ENCODE data around the gene BDNF. TPM values are rescaled to one million over a fixed set of nuclear protein-coding genes. Genes with fewer than 3 reads are reported as not detected.

Gene BDNF
- total and polyA plus RNA-seq, 2 donors (not counting 1 experiment from before 2014, with no cell fraction given) = not detected

DNA sequence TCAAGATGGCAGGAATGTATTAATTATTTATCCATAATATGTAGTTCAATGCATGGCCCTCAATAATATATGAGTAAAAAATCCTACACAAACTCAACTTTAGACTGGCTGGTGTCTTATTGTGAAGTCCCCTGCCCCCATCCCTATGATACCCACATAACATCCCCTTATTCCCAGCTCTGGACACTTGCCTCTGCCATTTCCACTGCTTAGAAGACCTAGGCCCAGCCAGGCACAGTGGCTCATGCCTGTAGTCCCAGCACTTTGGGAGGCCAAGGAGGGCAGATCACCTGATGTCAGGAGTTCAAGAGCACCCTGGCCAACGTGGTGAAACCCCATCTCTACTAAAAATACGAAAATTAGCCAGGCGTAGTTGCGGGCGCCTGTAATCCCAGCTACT, 84.4 kb downstream of the BDNF start:
- no peak overlapping the region for H2AFZ ChIP-seq (ENCODE audit: insufficient read depth, low read depth, low read length, poor library complexity, severe bottlenecking)
- no peaks in the 10 kb centered on the region for H3K27me3 ChIP-seq (replicated peaks in 1 of 4; ENCODE audit: control extremely low read depth in 1 of 4, control insufficient read depth in 3 of 4, insufficient read depth in 4 of 4, low read length in 3 of 4)
- Mint-ChIP-seq H3K9me3 (ENCODE audit: insufficient read depth) (no peaks in the 10 kb centered on the region), H3K27ac (no peak overlapping the region), H3K4me3 (no peak overlapping the region), H3K27me3 (peaks cover 8% of the 10 kb centered on the region), H3K4me1 (no peaks in the 10 kb centered on the region)
- DNase-seq = no peak
- no peaks in the 10 kb centered on the region for H4K20me1 ChIP-seq (ENCODE audit: control insufficient read depth, insufficient read depth, low read length, poor library complexity, severe bottlenecking)
- CTCF ChIA-PET = no interaction called here
- no peak overlapping the region for H3K9ac ChIP-seq (ENCODE audit: low read length)
- no peak for TF ChIP-seq EZH2 (IDR thresholded peaks at IDR 0.05; ENCODE audit: borderline replicate concordance, insufficient read depth, low read depth, low read length, poor library complexity, severe bottlenecking)
- no peak for TF ChIP-seq CTCF (IDR thresholded peaks at IDR 0.05)
- H3K79me2 ChIP-seq (ENCODE audit: control insufficient read depth, insufficient read depth, low read length) = no peaks in the 10 kb centered on the region
- H3K27ac ChIP-seq (ENCODE audit: low read length in 2 of 2) = no peak overlapping the region
- H3K4me3 ChIP-seq (ENCODE audit: control extremely low read depth in 1 of 5, extremely low read depth in 1 of 5, insufficient read depth in 1 of 5, low read depth in 2 of 5, low read length in 4 of 5) = no peak overlapping the region
- H3K9me3 ChIP-seq (ENCODE audit: control extremely low read depth in 1 of 3, control insufficient read depth in 2 of 3, insufficient read depth in 1 of 3, low read length in 2 of 3) = no peaks in the 10 kb centered on the region
- H3K4me1 ChIP-seq (ENCODE audit: control insufficient read depth in 2 of 2, insufficient read depth in 2 of 2, low read length in 2 of 2) = no peaks in the 10 kb centered on the region
- WGBS (ENCODE audit: insufficient coverage) = 95% methylated on average over 5 of the region's 5 CpGs
- no peak overlapping the region for H3K4me2 ChIP-seq (replicated peaks; ENCODE audit: low read depth, low read length, poor library complexity, severe bottlenecking)
- POLR2A ChIA-PET = no interaction called here
- intact Hi-C loops (cut with micrococcal nuclease) = no loop called here
- no peaks in the 10 kb centered on the region for H3K36me3 ChIP-seq (replicated peaks in 1 of 2; ENCODE audit: control extremely low read depth in 1 of 2, control insufficient read depth in 1 of 2, extremely low read depth in 1 of 2, insufficient read depth in 2 of 2, low read length in 1 of 2)
- no peak for ATAC-seq (ENCODE audit: low read depth)

DNA sequence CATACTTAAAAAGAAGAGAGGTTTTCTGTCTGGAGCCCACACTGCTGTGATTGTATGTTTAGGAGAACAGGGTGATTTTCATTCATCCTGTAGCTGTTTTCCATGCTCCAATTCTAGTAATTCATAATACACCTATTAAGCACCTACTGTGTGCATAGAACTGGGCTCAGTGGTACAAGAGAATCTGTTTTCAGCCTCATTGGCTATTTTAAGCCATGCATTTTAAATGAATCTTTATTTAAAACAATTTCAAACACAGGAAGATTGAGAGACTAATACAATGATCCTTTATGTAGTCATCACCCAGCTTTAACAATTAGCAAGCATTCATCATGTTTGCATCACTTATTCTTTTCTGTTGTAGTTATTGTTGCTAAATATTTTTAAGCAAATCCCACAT, 86.2 kb downstream of the BDNF start:
- no peak overlapping the region for H3K27ac ChIP-seq (ENCODE audit: low read length in 2 of 2)
- no peaks in the 10 kb centered on the region for H3K4me1 ChIP-seq (ENCODE audit: control insufficient read depth in 2 of 2, insufficient read depth in 2 of 2, low read length in 2 of 2)
- no peak overlapping the region for H3K9ac ChIP-seq (ENCODE audit: low read length)
- H3K36me3 ChIP-seq (replicated peaks in 1 of 2; ENCODE audit: control extremely low read depth in 1 of 2, control insufficient read depth in 1 of 2, extremely low read depth in 1 of 2, insufficient read depth in 2 of 2, low read length in 1 of 2) = no peaks in the 10 kb centered on the region
- H3K4me3 Mint-ChIP-seq = no peak overlapping the region
- no peaks in the 10 kb centered on the region for H3K27me3 ChIP-seq (replicated peaks in 1 of 4; ENCODE audit: control extremely low read depth in 1 of 4, control insufficient read depth in 3 of 4, insufficient read depth in 4 of 4, low read length in 3 of 4)
- H3K27me3 Mint-ChIP-seq = peaks cover 5% of the 10 kb centered on the region
- no peak overlapping the region for H3K4me3 ChIP-seq (ENCODE audit: control extremely low read depth in 1 of 5, extremely low read depth in 1 of 5, insufficient read depth in 1 of 5, low read depth in 2 of 5, low read length in 4 of 5)
- no peak for ATAC-seq (ENCODE audit: low read depth)
- H3K9me3 ChIP-seq (ENCODE audit: control extremely low read depth in 1 of 3, control insufficient read depth in 2 of 3, insufficient read depth in 1 of 3, low read length in 2 of 3) = no peaks in the 10 kb centered on the region
- no peak overlapping the region for H3K27ac Mint-ChIP-seq
- no peak for DNase-seq
- TF ChIP-seq EZH2 (IDR thresholded peaks at IDR 0.05; ENCODE audit: borderline replicate concordance, insufficient read depth, low read depth, low read length, poor library complexity, severe bottlenecking) (no peak), CTCF (IDR thresholded peaks at IDR 0.05) (no peak)
- intact Hi-C loops (cut with micrococcal nuclease) = no loop called here
- no peaks in the 10 kb centered on the region for H3K4me1 Mint-ChIP-seq
- no peak overlapping the region for H2AFZ ChIP-seq (ENCODE audit: insufficient read depth, low read depth, low read length, poor library complexity, severe bottlenecking)
- H3K79me2 ChIP-seq (ENCODE audit: control insufficient read depth, insufficient read depth, low read length) = no peaks in the 10 kb centered on the region
- no peaks in the 10 kb centered on the region for H4K20me1 ChIP-seq (ENCODE audit: control insufficient read depth, insufficient read depth, low read length, poor library complexity, severe bottlenecking)
- ChIA-PET CTCF (no interaction called here), POLR2A (no interaction called here)
- H3K9me3 Mint-ChIP-seq (ENCODE audit: insufficient read depth) = no peaks in the 10 kb centered on the region
- H3K4me2 ChIP-seq (replicated peaks; ENCODE audit: low read depth, low read length, poor library complexity, severe bottlenecking) = no peak overlapping the region

Data from B cell (primary cell).